Fibroblast of villous mesenchyme (primary cell): Measurements from ENCODE around the gene MINDY3. TPM values are rescaled to one million over a fixed set of nuclear protein-coding genes. Genes with fewer than 3 reads are reported as not detected.
"Not testable (repeated sequence)": the region's sequence is repeated elsewhere in the genome, so short reads cannot be mapped to it uniquely, and the experiment has no call there.

Source experiments
- DNase-seq: peaks from one replicate; pipeline ENCODE4 v3.0.0-alpha.2; 2010; ENCODE audit warnings: low read depth
- H3K4me3 ChIP-seq: 2 replicates; pipeline ENCODE4 v1.5.1; 2011; ENCODE audit warnings: low read depth, mild to moderate bottlenecking, low read length
- CTCF ChIP-seq: IDR thresholded peaks from 2 replicates; pipeline ENCODE4 v1.5.1; 2012; ENCODE audit warnings: low read depth, mild to moderate bottlenecking, low read length; ENCODE audit not compliant: insufficient read depth
- total RNA-seq: library from RNA; depleted of rRNA; stranded (reverse); fragments of >200 nt; gene quantifications from 2 replicates; pipeline ENCODE4 v1.2.3, GENCODE V29; 2012

MINDY3 gene
- total RNA-seq, 1 donor, result 39.7 TPM

GRCh38 chr10:15858861-15859281 lies 1.4 kb downstream of the MINDY3 start:
- TF ChIP-seq CTCF, result no peak
- no peak for DNase-seq
- H3K4me3 ChIP-seq, result peak overlapping the region; percentile 94

DNA sequence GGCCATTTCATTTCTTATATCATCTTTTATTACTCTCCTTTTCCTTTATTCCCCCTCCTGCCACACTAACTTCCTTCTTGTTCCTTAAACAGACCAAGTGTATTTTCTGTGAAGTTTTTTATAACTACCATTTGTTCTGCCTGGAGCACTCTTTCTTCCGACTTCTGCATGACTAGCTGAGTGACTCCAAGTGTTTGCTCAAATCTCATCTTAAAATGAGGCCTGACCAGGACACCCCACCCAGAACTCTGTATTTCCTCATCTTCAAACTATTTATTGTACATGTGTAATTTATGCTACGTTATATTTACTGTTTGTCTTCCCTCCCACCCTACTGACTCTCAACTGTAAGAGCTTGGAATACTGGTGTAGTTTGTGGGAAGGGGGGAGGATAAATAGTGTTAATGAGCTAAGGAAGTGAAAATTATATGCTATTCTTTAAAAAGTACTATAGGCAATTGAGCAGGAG lies 3.2 kb downstream of the MINDY3 start:
- peak; percentile 17 for DNase-seq
- no peak overlapping the region for H3K4me3 ChIP-seq
- no peak for TF ChIP-seq CTCF

GRCh38 chr10:15856328-15857015 lies 3.8 kb downstream of the MINDY3 start:
- peak; percentile 77 for DNase-seq
- H3K4me3 ChIP-seq, result no peak overlapping the region
- no peak for TF ChIP-seq CTCF

DNA sequence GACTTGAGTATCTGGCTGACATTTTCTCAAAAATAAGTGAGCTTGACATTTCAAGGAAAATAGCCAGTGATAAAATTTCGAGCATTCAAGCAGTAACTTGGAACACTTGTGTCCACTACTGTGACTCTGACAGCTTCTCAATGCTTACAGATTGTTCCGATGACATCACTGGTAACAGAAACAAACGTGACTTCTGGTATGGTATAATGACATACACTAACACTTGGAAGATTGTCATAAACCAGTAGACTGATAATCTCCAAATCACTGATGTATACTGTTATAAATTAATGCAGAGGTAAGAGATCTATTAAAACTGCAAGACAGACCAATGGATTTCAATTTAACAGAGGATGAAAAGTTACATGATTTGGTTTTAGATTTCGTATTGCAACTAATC lies 6.5 kb downstream of the MINDY3 start:
- no peak for DNase-seq
- no peak overlapping the region for H3K4me3 ChIP-seq
- TF ChIP-seq CTCF, result no peak

DNA sequence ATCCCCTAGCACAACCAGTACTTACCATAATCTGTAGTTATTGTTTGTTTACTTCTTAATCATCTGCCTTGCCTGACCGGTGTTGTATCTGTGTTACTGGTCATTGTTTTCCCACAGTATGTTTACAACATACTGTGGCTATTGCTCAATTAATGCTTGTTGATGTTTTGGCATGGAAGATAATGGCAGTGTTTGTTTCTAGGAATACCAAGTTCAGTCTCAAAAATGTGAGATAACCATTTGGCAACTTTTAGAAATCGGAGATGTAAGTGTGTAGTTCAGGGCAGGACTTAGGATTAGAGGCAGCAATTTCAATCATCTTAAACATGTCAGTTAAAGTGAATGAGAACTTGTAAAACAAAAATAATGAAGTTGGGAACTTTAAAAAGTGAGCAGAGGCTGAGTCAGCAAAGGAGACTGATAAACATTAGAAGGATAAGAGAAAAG lies 8.2 kb downstream of the MINDY3 start:
- no peak for TF ChIP-seq CTCF
- peak; percentile 79 for DNase-seq
- H3K4me3 ChIP-seq, result no peak overlapping the region

DNA sequence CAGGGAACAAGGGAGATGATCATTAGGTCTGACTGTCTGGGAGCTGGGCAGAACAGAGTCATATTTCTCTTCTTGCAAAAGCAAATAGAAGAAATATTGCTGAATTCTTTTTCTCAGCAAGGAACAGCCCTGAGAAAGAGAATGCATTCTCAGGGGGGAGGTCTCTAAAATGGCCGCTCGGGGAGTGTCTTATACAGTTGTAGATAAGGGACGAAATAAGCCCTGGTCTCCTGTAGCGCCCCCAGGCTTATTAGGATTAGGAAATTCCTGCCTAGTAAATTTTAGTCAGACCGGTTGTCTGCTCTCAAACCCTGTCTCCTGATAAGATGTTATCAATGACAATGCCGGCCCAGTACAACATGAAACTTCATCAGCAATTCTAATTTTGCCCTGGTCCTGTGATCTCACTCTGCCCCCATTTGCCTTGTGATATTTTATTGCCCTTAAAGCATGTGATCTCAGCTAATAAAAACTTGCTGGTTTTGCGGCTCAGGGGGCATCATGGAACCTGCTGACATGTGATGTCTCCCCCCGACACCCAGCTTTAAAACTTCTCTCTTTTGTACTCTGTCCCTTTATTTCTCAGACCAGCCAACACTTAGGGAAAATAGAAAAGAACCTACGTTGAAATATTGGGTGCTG lies 9.8 kb downstream of the MINDY3 start:
- not testable (repeated sequence) for H3K4me3 ChIP-seq, DNase-seq

DNA sequence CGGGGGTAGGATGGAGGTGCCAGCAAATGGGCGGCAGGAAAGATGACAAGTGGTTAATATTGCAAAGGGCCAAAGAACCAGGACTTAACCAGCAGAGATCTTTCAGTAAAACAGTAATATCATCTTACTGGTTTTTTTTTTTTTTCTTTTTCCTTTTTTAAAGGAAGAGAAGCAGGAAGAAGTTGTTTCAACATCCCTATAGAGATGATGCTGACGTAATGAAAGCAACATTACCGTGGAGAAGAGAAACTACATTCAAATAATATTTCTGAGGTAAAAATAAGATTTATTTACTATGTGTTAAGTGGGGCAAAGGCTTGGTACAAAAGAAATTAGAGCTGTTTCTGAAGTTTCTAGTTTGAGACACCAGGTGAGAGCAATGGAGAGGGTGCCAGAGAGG lies 11.0 kb downstream of the MINDY3 start:
- no peak for TF ChIP-seq CTCF
- no peak overlapping the region for H3K4me3 ChIP-seq
- DNase-seq, result no peak
